ENCODE results near the gene SUPT3H. TPM values are rescaled to one million over a fixed set of nuclear protein-coding genes. Genes with fewer than 3 reads are reported as not detected.
"Not testable (repeated sequence)": the region's sequence is repeated elsewhere in the genome, so short reads cannot be mapped to it uniquely, and the experiment has no call there.

Gene SUPT3H
- total and polyA plus RNA-seq, 2 donors, result 5.5 to 11.9 TPM

DNA sequence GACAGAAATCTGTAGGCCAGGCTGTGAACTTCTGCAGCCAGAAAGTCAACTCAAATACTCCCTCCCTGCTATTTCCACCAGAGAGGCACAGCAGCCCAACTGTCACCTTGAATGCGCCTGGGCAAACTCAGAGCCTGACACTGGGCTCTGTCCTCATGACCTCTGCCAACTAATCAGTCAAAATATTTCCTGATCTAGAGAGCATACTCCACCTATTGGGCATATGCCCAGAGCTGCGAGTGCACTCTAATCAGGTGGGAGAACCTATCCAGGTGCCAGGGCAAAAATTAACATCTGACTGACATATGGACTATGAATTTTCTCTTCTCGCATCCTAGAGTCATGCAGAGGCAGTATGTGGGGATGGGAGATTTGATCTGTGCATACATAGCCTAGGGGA lies 455.9 kb downstream of the SUPT3H start:
- WGBS, result 96% methylated on average over 3 of the region's 3 CpGs
- DNase-seq (ENCODE audit: low read depth in 6 of 9, low spot score in 9 of 9), result no peak

GRCh38 chr6:44920952-44921491 lies 456.7 kb downstream of the SUPT3H start:
- no peaks in the 10 kb centered on the region for H3K4me1 ChIP-seq (ENCODE audit: control insufficient read depth in 2 of 2, insufficient read depth in 2 of 2, low read length in 2 of 2)
- WGBS, result 78% methylated on average over 5 of the region's 5 CpGs
- H3K36me3 ChIP-seq (ENCODE audit: control insufficient read depth in 2 of 2, insufficient read depth in 2 of 2, low read length in 1 of 2), result no peaks in the 10 kb centered on the region
- H3K9me3 ChIP-seq (ENCODE audit: control insufficient read depth in 2 of 2, insufficient read depth in 1 of 2, low read length in 1 of 2), result no peaks in the 10 kb centered on the region
- H3K4me3 ChIP-seq (ENCODE audit: low read length in 2 of 2), result no peak overlapping the region
- H3K27ac ChIP-seq (ENCODE audit: low read depth in 1 of 2, low read length in 1 of 2), result no peak overlapping the region
- no peaks in the 10 kb centered on the region for H3K27me3 ChIP-seq (ENCODE audit: control insufficient read depth in 2 of 2, insufficient read depth in 1 of 2, low read length in 1 of 2)
- no peak for DNase-seq (ENCODE audit: low read depth in 6 of 9, low spot score in 9 of 9)

More for the DNA sequence above, 455.9 kb downstream of the SUPT3H start:
- Histone ChIP-seq H3K4me3 (ENCODE audit: low read length in 2 of 2) (no peak overlapping the region), H3K36me3 (ENCODE audit: control insufficient read depth in 2 of 2, insufficient read depth in 2 of 2, low read length in 1 of 2) (no peaks in the 10 kb centered on the region), H3K4me1 (ENCODE audit: control insufficient read depth in 2 of 2, insufficient read depth in 2 of 2, low read length in 2 of 2) (no peaks in the 10 kb centered on the region), H3K27me3 (ENCODE audit: control insufficient read depth in 2 of 2, insufficient read depth in 1 of 2, low read length in 1 of 2) (no peaks in the 10 kb centered on the region), H3K27ac (ENCODE audit: low read depth in 1 of 2, low read length in 1 of 2) (no peak overlapping the region), H3K9me3 (ENCODE audit: control insufficient read depth in 2 of 2, insufficient read depth in 1 of 2, low read length in 1 of 2) (no peaks in the 10 kb centered on the region)

DNA sequence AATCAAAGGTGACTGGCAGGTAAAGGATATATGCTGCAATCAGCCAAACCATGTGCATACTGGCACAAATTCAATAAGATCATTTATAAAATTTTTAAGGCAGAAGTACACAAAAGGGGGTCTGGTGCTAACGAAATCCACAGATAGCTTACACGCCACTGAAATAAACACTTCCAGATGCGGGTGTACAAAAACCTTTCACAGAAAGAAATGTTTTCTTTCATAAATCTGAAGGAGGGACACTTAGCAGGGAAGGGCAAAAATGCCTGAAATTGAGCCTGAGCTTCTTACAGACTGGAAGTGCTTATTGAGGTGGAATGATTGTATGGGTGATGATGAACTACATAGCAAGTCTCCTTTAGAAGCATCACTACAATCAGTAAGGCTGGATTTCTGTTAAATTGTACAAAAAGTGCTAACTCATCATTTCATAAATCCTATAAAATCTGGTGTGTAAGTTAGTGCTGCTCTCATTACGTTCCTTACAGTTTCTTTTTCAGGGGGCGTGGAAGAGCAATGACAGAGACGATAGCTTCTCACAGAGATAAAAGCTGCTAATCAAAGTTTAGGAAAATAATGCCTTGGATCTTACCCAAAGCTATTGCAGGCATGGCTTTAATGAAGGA lies 458.9 kb downstream of the SUPT3H start:
- no peaks in the 10 kb centered on the region for H3K36me3 ChIP-seq (ENCODE audit: control insufficient read depth in 2 of 2, insufficient read depth in 2 of 2, low read length in 1 of 2)
- no peak for DNase-seq (ENCODE audit: low read depth in 6 of 9, low spot score in 9 of 9)
- no peaks in the 10 kb centered on the region for H3K27me3 ChIP-seq (ENCODE audit: control insufficient read depth in 2 of 2, insufficient read depth in 1 of 2, low read length in 1 of 2)
- H3K4me1 ChIP-seq (ENCODE audit: control insufficient read depth in 2 of 2, insufficient read depth in 2 of 2, low read length in 2 of 2), result no peaks in the 10 kb centered on the region
- H3K9me3 ChIP-seq (ENCODE audit: control insufficient read depth in 2 of 2, insufficient read depth in 1 of 2, low read length in 1 of 2), result no peaks in the 10 kb centered on the region
- no peak overlapping the region for H3K4me3 ChIP-seq (ENCODE audit: low read length in 2 of 2)
- 93% methylated on average over 6 of the region's 6 CpGs for WGBS
- no peak overlapping the region for H3K27ac ChIP-seq (ENCODE audit: low read depth in 1 of 2, low read length in 1 of 2)

GRCh38 chr6:44917430-44917829 lies 460.3 kb downstream of the SUPT3H start:
- Histone ChIP-seq H3K4me3 (ENCODE audit: low read length in 2 of 2) (no peak overlapping the region), H3K4me1 (ENCODE audit: control insufficient read depth in 2 of 2, insufficient read depth in 2 of 2, low read length in 2 of 2) (no peaks in the 10 kb centered on the region), H3K9me3 (ENCODE audit: control insufficient read depth in 2 of 2, insufficient read depth in 1 of 2, low read length in 1 of 2) (no peaks in the 10 kb centered on the region), H3K27me3 (ENCODE audit: control insufficient read depth in 2 of 2, insufficient read depth in 1 of 2, low read length in 1 of 2) (no peaks in the 10 kb centered on the region), H3K36me3 (ENCODE audit: control insufficient read depth in 2 of 2, insufficient read depth in 2 of 2, low read length in 1 of 2) (no peaks in the 10 kb centered on the region), H3K27ac (ENCODE audit: low read depth in 1 of 2, low read length in 1 of 2) (no peak overlapping the region)
- WGBS, result 98% methylated on average over 2 of the region's 2 CpGs
- DNase-seq (ENCODE audit: low read depth in 6 of 9, low spot score in 9 of 9), result no peak

DNA sequence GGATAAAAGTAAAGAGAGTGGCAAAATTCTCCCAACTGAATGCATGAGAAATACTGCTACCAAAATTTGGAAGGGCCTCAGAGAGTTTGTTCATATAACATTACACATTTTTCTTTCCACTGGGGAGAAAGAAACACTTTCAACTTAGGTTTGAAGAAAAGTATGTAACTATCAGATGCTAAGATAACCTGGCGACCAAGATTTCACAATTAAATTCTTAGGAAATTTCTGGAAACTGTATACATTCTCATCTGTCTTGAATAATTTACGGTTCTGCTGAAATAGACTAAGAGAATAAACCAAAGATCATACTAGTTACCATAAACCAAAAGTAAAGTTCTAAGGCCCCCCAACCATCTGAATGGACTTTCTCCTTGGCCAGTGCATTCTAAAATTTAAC lies 462.6 kb downstream of the SUPT3H start:
- Histone ChIP-seq H3K27ac (ENCODE audit: low read depth in 1 of 2, low read length in 1 of 2) (no peak overlapping the region), H3K27me3 (ENCODE audit: control insufficient read depth in 2 of 2, insufficient read depth in 1 of 2, low read length in 1 of 2) (no peaks in the 10 kb centered on the region), H3K4me3 (ENCODE audit: low read length in 2 of 2) (no peak overlapping the region), H3K4me1 (ENCODE audit: control insufficient read depth in 2 of 2, insufficient read depth in 2 of 2, low read length in 2 of 2) (no peaks in the 10 kb centered on the region), H3K36me3 (ENCODE audit: control insufficient read depth in 2 of 2, insufficient read depth in 2 of 2, low read length in 1 of 2) (no peaks in the 10 kb centered on the region), H3K9me3 (ENCODE audit: control insufficient read depth in 2 of 2, insufficient read depth in 1 of 2, low read length in 1 of 2) (no peaks in the 10 kb centered on the region)
- DNase-seq (ENCODE audit: low read depth in 6 of 9, low spot score in 9 of 9), result no peak
- WGBS, result 98% methylated on average over 2 of the region's 2 CpGs

- H3K4me1 ChIP-seq (ENCODE audit: control insufficient read depth in 2 of 2, insufficient read depth in 2 of 2, low read length in 2 of 2), result no peaks in the 10 kb centered on the region
- H3K27me3 ChIP-seq (ENCODE audit: control insufficient read depth in 2 of 2, insufficient read depth in 1 of 2, low read length in 1 of 2), result no peaks in the 10 kb centered on the region
- no peak for DNase-seq (ENCODE audit: low read depth in 6 of 9, low spot score in 9 of 9)
- no peak overlapping the region for H3K27ac ChIP-seq (ENCODE audit: low read depth in 1 of 2, low read length in 1 of 2)
- H3K4me3 ChIP-seq (ENCODE audit: low read length in 2 of 2), result no peak overlapping the region
- H3K9me3 ChIP-seq (ENCODE audit: control insufficient read depth in 2 of 2, insufficient read depth in 1 of 2, low read length in 1 of 2), result no peaks in the 10 kb centered on the region
- no peaks in the 10 kb centered on the region for H3K36me3 ChIP-seq (ENCODE audit: control insufficient read depth in 2 of 2, insufficient read depth in 2 of 2, low read length in 1 of 2)
Measured at GRCh38 chr6:44914141-44914540, 463.6 kb downstream of the SUPT3H start.

GRCh38 chr6:44906761-44907160 lies 471.0 kb downstream of the SUPT3H start:
- WGBS, result 95% methylated on average over 2 of the region's 2 CpGs
- Histone ChIP-seq H3K4me3 (ENCODE audit: low read length in 2 of 2) (no peak overlapping the region), H3K4me1 (ENCODE audit: control insufficient read depth in 2 of 2, insufficient read depth in 2 of 2, low read length in 2 of 2) (no peaks in the 10 kb centered on the region), H3K36me3 (ENCODE audit: control insufficient read depth in 2 of 2, insufficient read depth in 2 of 2, low read length in 1 of 2) (no peaks in the 10 kb centered on the region), H3K9me3 (ENCODE audit: control insufficient read depth in 2 of 2, insufficient read depth in 1 of 2, low read length in 1 of 2) (no peaks in the 10 kb centered on the region), H3K27ac (ENCODE audit: low read depth in 1 of 2, low read length in 1 of 2) (no peak overlapping the region), H3K27me3 (ENCODE audit: control insufficient read depth in 2 of 2, insufficient read depth in 1 of 2, low read length in 1 of 2) (no peaks in the 10 kb centered on the region)
- no peak for DNase-seq (ENCODE audit: low read depth in 6 of 9, low spot score in 9 of 9)

DNA sequence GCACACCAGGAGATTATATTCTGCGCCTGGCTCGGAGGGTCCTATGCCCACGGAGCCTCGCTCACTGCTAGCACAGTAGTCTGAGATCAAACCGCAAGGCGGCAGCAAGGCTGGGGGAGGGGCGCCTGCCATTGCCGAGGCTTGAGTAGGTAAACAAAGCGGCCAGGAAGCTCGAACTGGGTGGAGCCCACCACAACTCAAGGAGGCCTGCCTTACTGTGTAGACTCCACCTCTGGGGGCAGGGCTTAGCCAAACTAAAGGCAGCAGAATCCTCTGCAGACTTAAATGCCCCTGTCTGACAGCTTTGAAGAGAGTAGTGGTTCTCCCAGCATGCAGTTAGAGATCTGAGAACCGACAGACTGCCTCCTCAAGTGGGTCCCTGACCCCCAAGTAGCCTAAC lies 477.4 kb downstream of the SUPT3H start:
- not testable (repeated sequence) for H3K4me1 ChIP-seq (ENCODE audit: control insufficient read depth in 2 of 2, insufficient read depth in 2 of 2, low read length in 2 of 2); H3K4me3 ChIP-seq (ENCODE audit: low read length in 2 of 2); H3K27me3 ChIP-seq (ENCODE audit: control insufficient read depth in 2 of 2, insufficient read depth in 1 of 2, low read length in 1 of 2); H3K36me3 ChIP-seq (ENCODE audit: control insufficient read depth in 2 of 2, insufficient read depth in 2 of 2, low read length in 1 of 2); H3K27ac ChIP-seq (ENCODE audit: low read depth in 1 of 2, low read length in 1 of 2); DNase-seq (ENCODE audit: low read depth in 6 of 9, low spot score in 9 of 9)
- WGBS, result 87% methylated on average over 11 of the region's 11 CpGs
- peaks cover 0 to 14% of the 10 kb centered on the region in 2 donors for H3K9me3 ChIP-seq (ENCODE audit: control insufficient read depth in 2 of 2, insufficient read depth in 1 of 2, low read length in 1 of 2)

GRCh38 chr6:44898296-44898930 lies 479.3 kb downstream of the SUPT3H start:
- no peaks in the 10 kb centered on the region for H3K4me1 ChIP-seq (ENCODE audit: control insufficient read depth in 2 of 2, insufficient read depth in 2 of 2, low read length in 2 of 2)
- H3K9me3 ChIP-seq (ENCODE audit: control insufficient read depth in 2 of 2, insufficient read depth in 1 of 2, low read length in 1 of 2), result peaks cover 0 to 14% of the 10 kb centered on the region in 2 donors
- H3K27ac ChIP-seq (ENCODE audit: low read depth in 1 of 2, low read length in 1 of 2), result no peak overlapping the region
- H3K4me3 ChIP-seq (ENCODE audit: low read length in 2 of 2), result no peak overlapping the region
- H3K27me3 ChIP-seq (ENCODE audit: control insufficient read depth in 2 of 2, insufficient read depth in 1 of 2, low read length in 1 of 2), result no peaks in the 10 kb centered on the region
- WGBS, result 98% methylated on average over 10 of the region's 10 CpGs
- no peak for DNase-seq (ENCODE audit: low read depth in 6 of 9, low spot score in 9 of 9)
- H3K36me3 ChIP-seq (ENCODE audit: control insufficient read depth in 2 of 2, insufficient read depth in 2 of 2, low read length in 1 of 2), result no peaks in the 10 kb centered on the region
